Neural cell (in vitro differentiated cells): ENCODE measurements around the gene AGPAT3. TPM values are rescaled to one million over a fixed set of nuclear protein-coding genes. Genes with fewer than 3 reads are reported as not detected.

Experiments used
- H2AFZ ChIP-seq: fragments of 200-600, 300-800 bp; sonication (generic), shearing (Covaris generic); 2 replicates; pipeline ENCODE4 v1.6.0; 2014; ENCODE audit warnings: low read depth, mild to moderate bottlenecking, antibody characterized with exemption, low read length, moderate library complexity
- H3F3A ChIP-seq: fragments of 200-600 bp; shearing (Covaris generic); 2 replicates; pipeline ENCODE4 v1.6.1; 2016; ENCODE audit warnings: mild to moderate bottlenecking, moderate library complexity, mixed read lengths, antibody characterized with exemption, low read length; ENCODE audit not compliant: insufficient read depth, poor library complexity, severe bottlenecking
- H3K27ac ChIP-seq: fragments of 200-600, 300-800 bp; sonication (generic), shearing (Covaris generic); 2 replicates; pipeline ENCODE4 v1.5.1; 2014; ENCODE audit warnings: mild to moderate bottlenecking, low read length, moderate library complexity
- H3K27me3 ChIP-seq: fragments of 300-800, 200-600 bp; sonication (generic), shearing (Covaris generic); 2 replicates; pipeline ENCODE4 v1.6.0; 2014; ENCODE audit warnings: mild to moderate bottlenecking, low read depth, low read length, moderate library complexity; ENCODE audit not compliant: insufficient read depth
- H3K36me3 ChIP-seq: fragments of 300-800, 200-600 bp; sonication (generic), shearing (Covaris generic); 2 replicates; pipeline ENCODE4 v1.5.1; 2014; ENCODE audit warnings: mild to moderate bottlenecking, antibody characterized with exemption, low read length, moderate library complexity; ENCODE audit not compliant: insufficient read depth
- H3K4me2 ChIP-seq: fragments of 300-800, 200-600 bp; sonication (generic), shearing (Covaris generic); 2 replicates; pipeline ENCODE4 v1.6.0; 2014; ENCODE audit warnings: mild to moderate bottlenecking, low read length
- H3K4me3 ChIP-seq: fragments of 300-800, 200-600 bp; sonication (generic), shearing (Covaris generic); 2 replicates; pipeline ENCODE4 v1.5.1; 2014; ENCODE audit warnings: mild to moderate bottlenecking, low read length, moderate library complexity
- H3K79me2 ChIP-seq: fragments of 200-600 bp; shearing (Covaris generic); replicated peaks from 2 replicates; pipeline ENCODE4 v1.6.0; 2014; ENCODE audit warnings: mild to moderate bottlenecking, low read length, moderate library complexity; ENCODE audit not compliant: insufficient read depth
- H3K9ac ChIP-seq: fragments of 300-800, 200-600 bp; sonication (generic), shearing (Covaris generic); 2 replicates; pipeline ENCODE4 v1.6.1; 2016; ENCODE audit warnings: mild to moderate bottlenecking, low read length, mixed read lengths
- H3K9me2 ChIP-seq: fragments of 200-600 bp; shearing (Covaris generic); 2 replicates; pipeline ENCODE4 v1.6.1; 2016; ENCODE audit warnings: mild to moderate bottlenecking, low read length, mixed read lengths; ENCODE audit not compliant: insufficient read depth
- H3K9me3 ChIP-seq: fragments of 200-600, 300-800 bp; sonication (generic), shearing (Covaris generic); 2 replicates; pipeline ENCODE4 v1.6.1; 2016; ENCODE audit warnings: mild to moderate bottlenecking, mixed run types, low read length, moderate library complexity, mixed read lengths
- H4K20me1 ChIP-seq: fragments of 200-600 bp; shearing (Covaris generic); 2 replicates; pipeline ENCODE4 v1.6.1; 2016; ENCODE audit warnings: mild to moderate bottlenecking, mixed run types; ENCODE audit not compliant: insufficient read depth
- CTCF ChIP-seq: fragments of 450-650 bp; IDR thresholded peaks from 2 replicates; pipeline ENCODE4 v1.5.1; 2014; ENCODE audit warnings: antibody characterized with exemption, mild to moderate bottlenecking, moderate library complexity; ENCODE audit not compliant: poor library complexity, severe bottlenecking
- EP300 ChIP-seq: fragments of 450-650 bp; conservative IDR thresholded peaks from 2 replicates; pipeline ENCODE4 v1.6.1; 2014; ENCODE audit warnings: antibody characterized with exemption, mild to moderate bottlenecking, moderate library complexity; ENCODE audit not compliant: poor library complexity, severe bottlenecking
- EZH2 ChIP-seq: fragments of 200-600, 300-800 bp; shearing (Covaris generic), sonication (generic); IDR thresholded peaks from 2 replicates; pipeline ENCODE4 v1.6.1; 2014; ENCODE audit warnings: antibody characterized with exemption, low read length, borderline replicate concordance, mild to moderate bottlenecking; ENCODE audit not compliant: insufficient read depth, poor library complexity, severe bottlenecking
- MXI1 ChIP-seq: fragments of 450-650 bp; conservative IDR thresholded peaks from 2 replicates; pipeline ENCODE4 v1.6.1; 2014; ENCODE audit warnings: antibody characterized with exemption, mild to moderate bottlenecking; ENCODE audit not compliant: poor library complexity, severe bottlenecking
- POLR2AphosphoS5 ChIP-seq: IDR thresholded peaks from 2 replicates; pipeline ENCODE4 v1.6.1; 2012
- RAD21 ChIP-seq: fragments of 450-650 bp; conservative IDR thresholded peaks from 2 replicates; pipeline ENCODE4 v1.6.1; 2014; ENCODE audit warnings: antibody characterized with exemption, mild to moderate bottlenecking, moderate library complexity
- REST ChIP-seq: IDR thresholded peaks from 2 replicates; pipeline ENCODE4 v1.6.1; 2012; ENCODE audit warnings: borderline replicate concordance
- SMC3 ChIP-seq: fragments of 450-650 bp; conservative IDR thresholded peaks from 2 replicates; pipeline ENCODE4 v1.6.1; 2014; ENCODE audit warnings: antibody characterized with exemption, mild to moderate bottlenecking, moderate library complexity; ENCODE audit not compliant: poor library complexity
- TAF1 ChIP-seq: IDR thresholded peaks from 2 replicates; pipeline ENCODE4 v1.6.1; 2012; ENCODE audit warnings: low read depth
- polyA plus RNA-seq: library from polyadenylated mRNA; depleted of rRNA; stranded (reverse); fragments of >200 nt; gene quantifications from 2 replicates; pipeline ENCODE4 v1.2.3, GENCODE V29; 2014

AGPAT3 gene
- polyA plus RNA-seq, 1 donor from 2014 or later = 8.4 TPM

- Histone ChIP-seq H3K27me3 (no peaks in the 10 kb centered on the region), H3K36me3 (no peaks in the 10 kb centered on the region), H3K27ac (no peak overlapping the region), H3K4me3 (no peak overlapping the region), H3K4me2 (no peak overlapping the region), H3F3A (no peaks in the 10 kb centered on the region), H2AFZ (no peak overlapping the region), H3K9ac (no peak overlapping the region), H3K9me2 (no peaks in the 10 kb centered on the region), H3K79me2 (no peaks in the 10 kb centered on the region), H3K9me3 (no peaks in the 10 kb centered on the region), H4K20me1 (no peaks in the 10 kb centered on the region)
- TF ChIP-seq POLR2AphosphoS5 = no peak
- TF ChIP-seq RAD21 = no peak
- no peak for TF ChIP-seq REST
- TF ChIP-seq MXI1 = no peak
- no peak for TF ChIP-seq TAF1
- no peak for TF ChIP-seq CTCF
Measured at GRCh38 chr21:43911015-43911934, 46.3 kb downstream of the AGPAT3 start.

GRCh38 chr21:43911935-43912487 is 47.0 kb downstream of the AGPAT3 start:
- Histone ChIP-seq H3K4me3 (no peak overlapping the region), H3K36me3 (no peaks in the 10 kb centered on the region), H3K9me3 (no peaks in the 10 kb centered on the region), H4K20me1 (no peaks in the 10 kb centered on the region), H3K79me2 (no peaks in the 10 kb centered on the region), H3K9me2 (no peaks in the 10 kb centered on the region), H3K27ac (no peak overlapping the region), H3K4me2 (no peak overlapping the region), H3F3A (no peaks in the 10 kb centered on the region), H3K9ac (no peak overlapping the region), H2AFZ (no peak overlapping the region), H3K27me3 (no peaks in the 10 kb centered on the region)
- no peak for TF ChIP-seq EP300
- no peak for TF ChIP-seq EZH2
- TF ChIP-seq SMC3 = no peak
- no peak for TF ChIP-seq RAD21
- no peak for TF ChIP-seq CTCF
- no peak for TF ChIP-seq TAF1
- no peak for TF ChIP-seq POLR2AphosphoS5
- TF ChIP-seq MXI1 = no peak
- no peak for TF ChIP-seq REST
